Peyer's patch (tissue), 4 donors: ENCODE measurements around the gene PROK1.

ENCODE experiments used
- CTCF ChIP-seq, 6 experiments: fragments of 450-650 bp in 4 of 6; fragments of 200-600 bp in 2 of 6; sonication (generic) in 1 of 6; IDR thresholded peaks; one replicate each; pipeline ENCODE4 v1.5.1; 2017 to 2019; ENCODE audit warnings: antibody characterized with exemption in 6 of 6, mild to moderate bottlenecking in 3 of 6, moderate library complexity in 1 of 6
- POLR2A ChIP-seq, 2 donors: fragments of 450-650 bp; IDR thresholded peaks; one replicate each; pipeline ENCODE4 v1.5.1; 2017; ENCODE audit warnings: antibody characterized with exemption in 2 of 2, mild to moderate bottlenecking in 2 of 2, moderate library complexity in 2 of 2

GRCh38 chr1:110430901-110431300 lies 20.0 kb upstream of the PROK1 start:
- TF ChIP-seq CTCF (IDR thresholded peaks at IDR 0.05) (no peak), POLR2A (IDR thresholded peaks at IDR 0.05) (no peak)
